ENCODE measurements around the gene KCNJ3. TPM values are rescaled to one million over a fixed set of nuclear protein-coding genes. Genes with fewer than 3 reads are reported as not detected.

KCNJ3 gene
- total and polyA plus RNA-seq, 7 donors = 0.04 to 1.0 (median 0.22) TPM; not detected in 2

DNA sequence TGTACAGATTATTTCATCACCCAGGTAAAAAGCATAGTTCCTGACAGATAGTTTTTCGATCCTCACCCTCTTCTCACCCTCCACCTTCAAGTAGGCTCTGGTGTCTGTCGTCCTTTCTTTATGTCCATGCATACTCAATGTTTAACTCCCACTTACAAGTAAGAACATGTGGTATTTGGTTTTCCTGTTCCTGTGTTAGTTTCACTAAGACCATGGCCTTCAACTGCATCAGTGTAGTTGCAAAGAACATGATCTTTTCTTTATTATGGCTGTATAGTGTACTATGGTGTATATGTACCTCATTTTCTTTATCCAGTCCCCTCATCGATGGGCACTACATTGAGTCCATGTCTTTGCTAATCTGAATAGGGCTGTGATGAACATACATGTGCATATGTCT, 184.2 kb downstream of the KCNJ3 start:
- Histone ChIP-seq H3K27me3 (ENCODE audit: insufficient read depth in 3 of 3, low read length in 2 of 3) (no peaks in the 10 kb centered on the region), H3K9me3 (no peaks in the 10 kb centered on the region), H3K4me1 (no peaks in the 10 kb centered on the region), H3K27ac (no peak overlapping the region), H3K36me3 (ENCODE audit: insufficient read depth in 1 of 2, low read depth in 1 of 2) (no peaks in the 10 kb centered on the region), H3K4me3 (no peak overlapping the region)
- WGBS, 3 donors = 86 to 93% (median 86%) methylated on average over 3 of the region's 3 CpGs
- TF ChIP-seq, protein P1, sequence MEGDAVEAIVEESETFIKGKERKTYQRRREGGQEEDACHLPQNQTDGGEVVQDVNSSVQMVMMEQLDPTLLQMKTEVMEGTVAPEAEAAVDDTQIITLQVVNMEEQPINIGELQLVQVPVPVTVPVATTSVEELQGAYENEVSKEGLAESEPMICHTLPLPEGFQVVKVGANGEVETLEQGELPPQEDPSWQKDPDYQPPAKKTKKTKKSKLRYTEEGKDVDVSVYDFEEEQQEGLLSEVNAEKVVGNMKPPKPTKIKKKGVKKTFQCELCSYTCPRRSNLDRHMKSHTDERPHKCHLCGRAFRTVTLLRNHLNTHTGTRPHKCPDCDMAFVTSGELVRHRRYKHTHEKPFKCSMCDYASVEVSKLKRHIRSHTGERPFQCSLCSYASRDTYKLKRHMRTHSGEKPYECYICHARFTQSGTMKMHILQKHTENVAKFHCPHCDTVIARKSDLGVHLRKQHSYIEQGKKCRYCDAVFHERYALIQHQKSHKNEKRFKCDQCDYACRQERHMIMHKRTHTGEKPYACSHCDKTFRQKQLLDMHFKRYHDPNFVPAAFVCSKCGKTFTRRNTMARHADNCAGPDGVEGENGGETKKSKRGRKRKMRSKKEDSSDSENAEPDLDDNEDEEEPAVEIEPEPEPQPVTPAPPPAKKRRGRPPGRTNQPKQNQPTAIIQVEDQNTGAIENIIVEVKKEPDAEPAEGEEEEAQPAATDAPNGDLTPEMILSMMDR (IDR thresholded peaks at IDR 0.05) = no peak
- ATAC-seq (no peak), DNase-seq (no peak)
- intact Hi-C loops (cut with DNase I) = no loop called here

DNA sequence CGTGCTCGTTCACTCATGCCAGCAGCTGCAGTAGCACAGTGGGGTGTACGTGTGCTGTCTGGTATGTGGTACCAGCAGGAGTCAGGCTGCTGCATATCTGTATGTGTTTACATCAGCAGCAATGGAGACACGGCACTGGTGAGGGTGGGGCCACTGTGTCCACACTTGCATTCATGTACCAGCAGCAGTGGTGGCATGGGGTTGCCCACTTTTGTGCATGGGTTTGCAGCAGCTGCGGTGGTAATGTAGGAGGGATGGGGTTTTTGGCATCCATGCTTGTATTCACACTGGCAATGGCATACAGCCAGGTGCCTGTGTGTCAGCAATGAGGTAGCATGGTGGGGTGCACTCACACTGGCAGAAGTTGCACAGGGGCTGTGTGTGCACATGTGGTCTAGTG, 187.8 kb downstream of the KCNJ3 start:
- DNase-seq (no peak), ATAC-seq (no peak)
- H3K27me3 ChIP-seq (ENCODE audit: insufficient read depth in 3 of 3, low read length in 2 of 3) = no peaks in the 10 kb centered on the region
- no peak overlapping the region for H3K4me3 ChIP-seq
- intact Hi-C loops (cut with DNase I) = no loop called here
- 85 to 89% (median 87%) methylated on average over 5 of the region's 5 CpGs for WGBS, 3 donors
- H3K9me3 ChIP-seq = no peaks in the 10 kb centered on the region
- no peaks in the 10 kb centered on the region for H3K4me1 ChIP-seq
- H3K36me3 ChIP-seq (ENCODE audit: insufficient read depth in 1 of 2, low read depth in 1 of 2) = no peaks in the 10 kb centered on the region
- no peak overlapping the region for H3K27ac ChIP-seq
- TF ChIP-seq, protein P1 (IDR thresholded peaks at IDR 0.05) = no peak

DNA sequence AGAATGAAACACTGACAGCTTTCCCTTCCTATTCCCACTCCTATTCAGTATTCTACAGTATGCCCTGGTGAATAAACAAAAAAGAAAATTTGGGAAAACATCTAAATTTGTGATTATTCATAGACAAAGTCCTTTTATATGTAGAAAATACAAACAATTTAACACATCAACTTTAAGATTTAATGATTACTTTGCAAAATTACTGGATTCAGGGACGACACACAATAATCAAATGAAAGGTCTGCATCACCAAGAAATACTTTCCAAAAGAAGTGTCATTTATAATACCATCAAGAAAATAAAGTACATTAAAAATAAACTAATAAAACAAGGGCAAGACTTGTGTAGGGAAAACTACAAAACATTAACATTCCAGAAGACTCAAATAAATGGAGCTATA, 199.8 kb downstream of the KCNJ3 start:
- ATAC-seq (no peak), DNase-seq (no peak)
- Histone ChIP-seq H3K27ac (no peak overlapping the region), H3K4me1 (no peaks in the 10 kb centered on the region), H3K4me3 (no peak overlapping the region), H3K9me3 (no peaks in the 10 kb centered on the region), H3K36me3 (ENCODE audit: insufficient read depth in 1 of 2, low read depth in 1 of 2) (no peaks in the 10 kb centered on the region), H3K27me3 (ENCODE audit: insufficient read depth in 3 of 3, low read length in 2 of 3) (no peaks in the 10 kb centered on the region)
- TF ChIP-seq, protein P1 (IDR thresholded peaks at IDR 0.05) = no peak
- intact Hi-C loops (cut with DNase I) = no loop called here
- 79 to 81% (median 79%) methylated on average over 1 of the region's 1 CpG for whole genome bisulfite sequencing, 3 donors

DNA sequence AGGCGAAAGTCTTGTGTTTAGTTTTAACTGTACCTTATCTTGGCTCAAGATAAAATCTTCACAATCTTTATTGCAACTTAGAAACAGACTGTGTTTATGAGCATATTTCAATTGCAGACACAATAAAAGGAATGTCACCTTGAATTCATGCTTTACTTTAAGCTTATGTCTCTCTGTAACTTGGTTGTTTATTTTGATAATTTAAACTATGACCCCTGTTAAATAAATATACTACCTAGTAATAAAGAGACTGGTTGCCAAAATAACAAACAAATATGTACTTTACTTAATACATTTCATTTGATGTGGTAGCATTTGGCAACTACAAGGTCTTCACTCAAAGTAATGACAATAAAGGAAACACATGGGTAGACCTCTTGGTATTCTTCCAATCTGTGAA, 202.6 kb downstream of the KCNJ3 start:
- ATAC-seq = no peak
- Histone ChIP-seq H3K27me3 (ENCODE audit: insufficient read depth in 3 of 3, low read length in 2 of 3) (no peaks in the 10 kb centered on the region), H3K9me3 (no peaks in the 10 kb centered on the region), H3K4me1 (no peaks in the 10 kb centered on the region), H3K4me3 (no peak overlapping the region), H3K36me3 (ENCODE audit: insufficient read depth in 1 of 2, low read depth in 1 of 2) (no peaks in the 10 kb centered on the region), H3K27ac (no peak overlapping the region)
- intact Hi-C loops (cut with DNase I) = no loop called here
- 87 to 93% (median 91%) methylated on average over 1 of the region's 1 CpG for WGBS, 3 donors
- DNase-seq = no peak
- TF ChIP-seq, protein P1 (IDR thresholded peaks at IDR 0.05) = no peak

All from psoas muscle (tissue), 8 donors.